Measurements from ENCODE around the gene IFI30. TPM values are rescaled to one million over a fixed set of nuclear protein-coding genes. Genes with fewer than 3 reads are reported as not detected.

Gene IFI30
- total RNA-seq, 2 experiments from 2014 or later, result 57.1 to 66.2 TPM

- CTCF ChIA-PET, result interaction anchor here (0.9 to 1.3 kb wide), 2 partner anchors 35 to 195 kb away, joined by 3 to 4 read pairs; no protein-coding TSS in a partner anchor
- Mint-ChIP-seq H3K27ac (no peak overlapping the region), H3K9me3 (ENCODE audit: low read depth) (no peaks in the 10 kb centered on the region), H3K27me3 (peaks cover 18% of the 10 kb centered on the region), H3K4me1 (peaks cover 10% of the 10 kb centered on the region), H3K4me3 (no peak overlapping the region), H3K36me3 (no peaks in the 10 kb centered on the region)
- no peak for ATAC-seq
- DNase-seq, result no peak
Measured at GRCh38 chr19:18216789-18217188, 43.2 kb downstream of the IFI30 start.

- Mint-ChIP-seq H3K9me3 (ENCODE audit: low read depth) (no peaks in the 10 kb centered on the region), H3K27ac (no peak overlapping the region), H3K4me1 (peaks cover 10% of the 10 kb centered on the region), H3K27me3 (peaks cover 24% of the 10 kb centered on the region), H3K36me3 (no peaks in the 10 kb centered on the region), H3K4me3 (no peak overlapping the region)
- no peak for DNase-seq
- CTCF ChIA-PET, result interaction anchor here (1.3 kb wide), 1 partner anchor 34 kb away, joined by 3 read pairs; no protein-coding TSS in a partner anchor
- no peak for ATAC-seq
Measured at GRCh38 chr19:18218159-18218558, 44.5 kb downstream of the IFI30 start.

GRCh38 chr19:18218600-18218999 lies 45.0 kb downstream of the IFI30 start:
- CTCF ChIA-PET, result interaction anchor here (1.3 kb wide), 1 partner anchor 34 kb away, joined by 3 read pairs; no protein-coding TSS in a partner anchor
- Mint-ChIP-seq H3K4me1 (peaks cover 10% of the 10 kb centered on the region), H3K27me3 (peaks cover 29% of the 10 kb centered on the region), H3K36me3 (no peaks in the 10 kb centered on the region), H3K27ac (no peak overlapping the region), H3K4me3 (no peak overlapping the region), H3K9me3 (ENCODE audit: low read depth) (no peaks in the 10 kb centered on the region)
- no peak for ATAC-seq
- no peak for DNase-seq

DNA sequence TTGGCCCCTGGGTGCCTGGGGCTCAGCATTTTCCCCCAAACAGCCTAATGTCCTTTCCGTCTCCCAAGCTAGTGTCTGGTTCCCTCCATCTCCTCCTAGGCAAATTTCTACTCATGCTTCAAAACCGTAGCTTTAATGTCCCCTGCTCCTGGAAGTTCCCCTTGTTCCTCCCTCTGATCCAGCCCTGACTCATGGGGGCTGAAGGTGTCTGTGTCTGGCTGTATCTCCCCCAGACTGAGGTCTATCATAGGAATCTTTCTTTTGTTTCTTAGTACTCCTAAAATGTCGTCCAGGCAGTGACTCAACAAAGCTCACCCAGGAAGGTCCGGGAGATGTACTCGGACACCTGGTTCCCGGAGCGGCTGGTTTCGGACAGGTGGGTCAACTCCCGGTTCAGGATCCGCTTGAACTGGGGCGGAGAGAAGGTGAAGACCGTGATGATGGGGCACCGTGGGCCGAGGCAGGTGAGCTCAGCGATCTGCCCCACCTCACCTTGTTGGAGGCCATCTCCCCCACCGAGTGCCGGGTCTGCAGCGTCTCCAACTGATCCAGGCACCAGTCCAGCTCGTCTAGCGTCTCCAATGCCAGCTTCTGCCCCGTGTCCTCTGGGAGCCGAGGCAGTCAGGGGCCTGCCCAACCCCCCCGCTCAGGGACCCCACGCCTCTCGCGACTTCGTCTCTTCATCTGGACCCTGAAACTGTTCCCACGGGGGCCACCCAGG lies 46.5 kb downstream of the IFI30 start:
- Mint-ChIP-seq H3K27ac (peak overlapping the region; percentile 9), H3K27me3 (peaks cover 41% of the 10 kb centered on the region), H3K36me3 (peaks cover 2% of the 10 kb centered on the region), H3K4me1 (peaks cover 17% of the 10 kb centered on the region), H3K9me3 (ENCODE audit: low read depth) (no peaks in the 10 kb centered on the region), H3K4me3 (no peak overlapping the region)
- ATAC-seq (no peak), DNase-seq (no peak)
- CTCF ChIA-PET, result interaction anchor here (0.8 to 1.3 kb wide), 2 partner anchors 17 to 30 kb away, joined by 3 to 4 read pairs; partner anchors contain the start of gene RAB3A

GRCh38 chr19:18220632-18221275 lies 47.1 kb downstream of the IFI30 start:
- H3K9me3 Mint-ChIP-seq (ENCODE audit: low read depth), result no peaks in the 10 kb centered on the region

DNA sequence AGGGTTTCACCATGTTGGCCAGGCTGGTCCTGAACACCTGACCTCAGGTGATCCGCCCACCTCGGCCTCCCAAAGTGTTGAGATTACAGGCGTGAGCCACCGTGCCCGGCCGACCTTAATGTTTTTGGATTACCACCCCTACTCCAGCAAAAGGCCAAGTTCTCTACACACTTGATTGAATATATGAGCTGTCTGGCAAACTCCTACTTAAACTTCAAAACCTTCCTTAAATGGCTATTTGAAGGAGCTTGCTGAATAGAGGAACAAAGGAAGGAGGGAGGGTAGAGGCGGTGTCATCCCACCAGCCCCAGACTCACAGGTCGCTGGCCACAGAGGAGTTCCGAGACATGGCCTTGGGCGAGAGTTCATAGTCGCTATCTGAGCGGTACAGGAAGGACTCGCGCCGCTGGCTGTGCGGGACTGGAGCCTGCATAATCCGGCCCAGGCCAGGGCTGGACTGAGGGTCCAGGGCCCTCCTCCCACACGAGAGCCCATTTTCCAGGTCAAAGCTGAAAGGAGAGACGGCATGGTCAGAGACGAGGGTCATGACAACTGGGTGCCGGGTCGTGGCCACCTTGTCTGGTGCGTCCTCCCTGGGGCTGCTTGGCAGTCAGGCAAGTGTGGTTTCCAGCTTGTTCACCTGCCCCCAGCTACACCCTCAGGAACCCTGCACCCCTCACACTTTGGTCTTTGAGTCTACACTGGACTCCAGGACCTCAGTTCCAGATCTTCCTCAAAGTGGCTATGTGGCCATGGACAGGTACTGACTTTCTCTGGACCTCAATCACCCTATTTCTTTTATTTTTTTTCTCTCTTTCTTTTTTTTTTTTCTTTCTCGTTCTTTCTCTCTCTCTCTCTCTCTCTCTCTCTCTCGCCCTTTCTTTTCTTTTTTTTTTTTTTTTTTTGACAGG lies 48.5 kb downstream of the IFI30 start:
- DNase-seq (no peak), ATAC-seq (no peak)
- Mint-ChIP-seq H3K27ac (no peak overlapping the region), H3K36me3 (peaks cover 2% of the 10 kb centered on the region), H3K9me3 (ENCODE audit: low read depth) (no peaks in the 10 kb centered on the region), H3K4me3 (no peak overlapping the region), H3K4me1 (peaks cover 17% of the 10 kb centered on the region), H3K27me3 (peaks cover 58% of the 10 kb centered on the region)
- CTCF ChIA-PET, result interaction anchor here (1.0 to 1.7 kb wide), 3 partner anchors 30 to 166 kb away, joined by 3 to 7 read pairs (median 7); no protein-coding TSS in a partner anchor

More at GRCh38 chr19:18220632-18221275, 47.1 kb downstream of the IFI30 start:
- no peak overlapping the region for H3K4me3 Mint-ChIP-seq
- no peak for ATAC-seq
- DNase-seq, result no peak
- H3K27ac Mint-ChIP-seq, result no peak overlapping the region
- peaks cover 48% of the 10 kb centered on the region for H3K27me3 Mint-ChIP-seq
- peaks cover 2% of the 10 kb centered on the region for H3K36me3 Mint-ChIP-seq
- CTCF ChIA-PET, result interaction anchor here (1.3 to 1.7 kb wide), 2 partner anchors 31 to 108 kb away, joined by 7 read pairs; no protein-coding TSS in a partner anchor
- H3K4me1 Mint-ChIP-seq, result peaks cover 15% of the 10 kb centered on the region

DNA sequence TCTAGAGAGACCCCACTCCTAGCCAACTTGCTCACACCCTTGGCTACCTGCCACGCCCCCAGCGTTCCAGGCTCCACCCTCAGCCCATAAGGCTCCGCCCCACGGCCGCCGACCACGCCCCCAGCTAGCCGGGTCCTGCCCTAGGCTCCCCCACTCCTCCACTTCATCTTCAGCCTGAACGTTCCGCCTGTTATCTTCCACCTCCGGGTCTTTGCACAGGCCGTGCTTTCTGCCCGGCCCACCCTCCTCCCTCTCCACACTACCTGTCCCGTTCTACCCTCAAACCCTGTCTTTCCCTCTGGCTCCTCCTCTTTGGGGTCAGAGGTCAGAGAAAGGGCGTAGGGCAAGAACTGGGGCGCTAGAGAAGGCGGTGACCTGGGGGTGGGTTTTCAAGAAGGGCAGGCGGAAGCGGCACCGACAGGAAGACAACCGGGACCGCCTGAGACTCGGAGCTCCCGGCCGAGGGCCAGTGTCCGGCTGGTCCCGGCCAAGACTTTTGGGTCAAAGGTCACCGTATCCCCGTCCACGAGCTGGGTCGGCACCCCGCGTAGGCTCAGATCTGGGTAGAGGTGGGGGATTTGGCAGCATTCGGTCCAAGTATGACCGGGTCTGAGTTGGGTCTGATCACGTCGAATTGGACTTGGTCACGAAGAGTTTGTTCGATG lies 50.4 kb downstream of the IFI30 start:
- DNase-seq, result peak; percentile 57
- H3K4me3 Mint-ChIP-seq, result peak overlapping the region; percentile 76
- CTCF ChIA-PET, result interaction anchor here (0.5 to 1.9 kb wide), 16 partner anchors 8 to 186 kb away, joined by 3 to 11 read pairs (median 4); partner anchors contain the start of gene JUND
- H3K27me3 Mint-ChIP-seq, result peaks cover 68% of the 10 kb centered on the region
- peaks cover 19% of the 10 kb centered on the region for H3K4me1 Mint-ChIP-seq
- no peaks in the 10 kb centered on the region for H3K9me3 Mint-ChIP-seq (ENCODE audit: low read depth)
- peak overlapping the region; percentile 70 for H3K27ac Mint-ChIP-seq
- H3K36me3 Mint-ChIP-seq, result peaks cover 2% of the 10 kb centered on the region
- no peak for ATAC-seq

DNA sequence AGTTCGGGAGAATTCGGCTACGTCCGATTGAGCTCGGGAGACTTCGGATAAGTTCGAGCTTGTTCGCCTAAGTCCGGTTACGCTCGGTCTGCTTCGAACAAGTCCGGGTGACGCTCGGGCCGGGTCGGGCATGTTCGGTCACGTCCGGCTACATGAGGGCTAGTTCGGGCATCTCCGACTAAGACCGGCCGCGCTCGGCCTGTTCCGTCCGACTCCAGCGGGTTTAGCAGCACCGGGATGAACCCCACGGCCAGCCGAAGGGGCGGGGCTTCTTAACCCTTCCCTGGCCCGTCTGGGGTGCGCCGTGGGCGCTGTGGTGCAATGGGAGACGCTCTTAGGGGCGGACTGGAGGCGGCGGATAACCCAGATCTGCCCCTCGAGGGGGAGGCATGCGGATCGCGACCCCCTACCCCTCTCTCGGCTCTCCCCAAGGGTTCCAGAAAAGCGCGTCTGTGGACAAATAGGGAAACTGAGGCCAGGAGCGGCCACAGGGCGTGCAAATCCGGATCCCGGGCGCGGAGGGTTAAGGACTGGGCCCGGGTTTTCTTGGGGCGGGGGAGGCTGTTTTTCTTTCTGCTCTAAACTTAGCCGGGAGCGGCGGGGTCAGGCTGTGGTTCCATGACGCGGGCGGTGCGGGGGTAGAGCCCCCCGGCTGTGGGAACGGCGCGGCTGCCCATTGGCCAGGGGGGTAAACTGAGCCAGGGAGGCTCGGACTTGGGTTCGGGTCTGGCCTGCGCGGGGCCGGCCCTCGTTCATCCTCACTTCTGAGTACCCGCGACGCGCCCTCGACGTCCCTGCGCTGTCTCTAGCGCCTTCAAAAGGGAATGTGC lies 51.1 kb downstream of the IFI30 start:
- Mint-ChIP-seq H3K9me3 (ENCODE audit: low read depth) (no peaks in the 10 kb centered on the region), H3K4me3 (peak overlapping the region; percentile 76), H3K27ac (peak overlapping the region; percentile 70), H3K36me3 (peaks cover 2% of the 10 kb centered on the region), H3K27me3 (peaks cover 71% of the 10 kb centered on the region), H3K4me1 (peaks cover 18% of the 10 kb centered on the region)
- DNase-seq, result peak; percentile 96
- CTCF ChIA-PET, result interaction anchor here (0.5 to 1.9 kb wide), 16 partner anchors 9 to 186 kb away, joined by 3 to 11 read pairs (median 4); partner anchors contain the start of gene JUND
- ATAC-seq, result peak; percentile 99

GRCh38 chr19:18225355-18225701 lies 51.7 kb downstream of the IFI30 start:
- Mint-ChIP-seq H3K4me3 (no peak overlapping the region), H3K4me1 (peaks cover 15% of the 10 kb centered on the region), H3K36me3 (peaks cover 2% of the 10 kb centered on the region), H3K9me3 (ENCODE audit: low read depth) (no peaks in the 10 kb centered on the region), H3K27ac (no peak overlapping the region), H3K27me3 (peaks cover 69% of the 10 kb centered on the region)
- ATAC-seq (no peak), DNase-seq (no peak)
- CTCF ChIA-PET, result interaction anchor here (1.6 kb wide), 1 partner anchor 27 kb away, joined by 5 read pairs; no protein-coding TSS in a partner anchor

- no peak for ATAC-seq
- CTCF ChIA-PET, result interaction anchor here (1.6 kb wide), 1 partner anchor 26 kb away, joined by 5 read pairs; no protein-coding TSS in a partner anchor
- Mint-ChIP-seq H3K9me3 (ENCODE audit: low read depth) (no peaks in the 10 kb centered on the region), H3K4me3 (no peak within 1 kb of the TSS), H3K36me3 (peaks cover 2% of the 10 kb centered on the region), H3K27ac (no peak within 1 kb of the TSS), H3K4me1 (peaks cover 15% of the 10 kb centered on the region), H3K27me3 (peaks cover 70% of the 10 kb centered on the region)
- DNase-seq, result no peak
Measured at GRCh38 chr19:18225702-18226468, 52.3 kb downstream of the IFI30 start, which contains the start of gene PDE4C. TSS of gene PDE4C (minus strand) at chr19:18226438. CDS start at chr19:18226415, 23 bp downstream.

Data from activated CD8-positive, alpha-beta memory T cell treated with anti-CD3 and anti-CD28 coated beads, Interleukin-2, amount 10 ng/mL, durations not matched to agents 7 days and 5 days (primary cell).